GM23338 (cell line): ENCODE data around the gene FAM43A. TPM values are rescaled to one million over a fixed set of nuclear protein-coding genes. Genes with fewer than 3 reads are reported as not detected.

ENCODE experiments used
- ATAC-seq: fragments of 200-7000 bp; cut with Tn5 transposase; 3 replicates; pipeline ENCODE4 v1.9.1; 2020
- DNase-seq: peaks from one replicate; pipeline ENCODE4 v3.0.0-alpha.2; 2015; ENCODE audit warnings: low spot score
- H2AFZ ChIP-seq: fragments of 200-600 bp; sonication (generic); 2 replicates; pipeline ENCODE4 v1.8.0; 2016; ENCODE audit warnings: antibody characterized with exemption, mild to moderate bottlenecking, moderate library complexity
- H3F3A ChIP-seq: fragments of 200-600 bp; sonication (generic); replicated peaks from 2 replicates; pipeline ENCODE4 v1.8.0; 2017; ENCODE audit warnings: antibody characterized with exemption, mixed run types, low read depth
- H3K27ac ChIP-seq: fragments of 200-600 bp; sonication (generic); 2 replicates; pipeline ENCODE4 v1.6.1; 2016; ENCODE audit warnings: low read depth
- H3K27me3 ChIP-seq: fragments of 200-600 bp; sonication (generic); 2 replicates; pipeline ENCODE4 v1.8.0; 2016; ENCODE audit warnings: mild to moderate bottlenecking, mixed run types, moderate library complexity; ENCODE audit not compliant: insufficient read depth
- H3K36me3 ChIP-seq: fragments of 200-600 bp; sonication (generic); 2 replicates; pipeline ENCODE4 v1.8.0; 2016; ENCODE audit warnings: mild to moderate bottlenecking; ENCODE audit not compliant: insufficient read depth
- H3K4me1 ChIP-seq: fragments of 200-600 bp; sonication (generic); 2 replicates; pipeline ENCODE4 v1.8.0; 2016; ENCODE audit warnings: mild to moderate bottlenecking, moderate library complexity; ENCODE audit not compliant: insufficient read depth
- H3K4me2 ChIP-seq: fragments of 200-600 bp; sonication (generic); 2 replicates; pipeline ENCODE4 v1.7.1; 2017; ENCODE audit warnings: mixed run types
- H3K4me3 ChIP-seq: fragments of 200-600 bp; sonication (generic); 2 replicates; pipeline ENCODE4 v1.6.1; 2016; ENCODE audit warnings: mixed run types
- H3K79me2 ChIP-seq: fragments of 200-600 bp; sonication (generic); replicated peaks from 2 replicates; pipeline ENCODE4 v1.8.0; 2017; ENCODE audit warnings: mild to moderate bottlenecking; ENCODE audit not compliant: insufficient read depth
- H3K9me2 ChIP-seq: fragments of 200-600 bp; sonication (generic); 2 replicates; pipeline ENCODE4 v1.8.0; 2017; ENCODE audit not compliant: insufficient read depth
- H4K20me1 ChIP-seq: fragments of 200-600 bp; sonication (generic); replicated peaks from 2 replicates; pipeline ENCODE4 v1.8.0; 2017; ENCODE audit warnings: mild to moderate bottlenecking; ENCODE audit not compliant: insufficient read depth
- H3K27ac Mint-ChIP-seq: 2 replicates; pipeline ENCODE4 v1.8.0; 2020; ENCODE audit warnings: inconsistent platforms, mild to moderate bottlenecking, moderate library complexity, mixed read lengths
- H3K27me3 Mint-ChIP-seq: 3 replicates; pipeline ENCODE4 v1.8.0; 2022; ENCODE audit warnings: low read depth, mild to moderate bottlenecking, moderate library complexity, mixed read lengths, inconsistent platforms; ENCODE audit not compliant: insufficient read depth, poor library complexity
- H3K36me3 Mint-ChIP-seq: 3 replicates; pipeline ENCODE4 v1.8.0; 2021; ENCODE audit warnings: low read depth, mild to moderate bottlenecking, inconsistent platforms, moderate library complexity, mixed read lengths
- H3K4me1 Mint-ChIP-seq: 3 replicates; pipeline ENCODE4 v1.8.0; 2020; ENCODE audit warnings: mild to moderate bottlenecking, inconsistent platforms, mixed read lengths
- H3K4me3 Mint-ChIP-seq: 3 replicates; pipeline ENCODE4 v1.8.0; 2021; ENCODE audit warnings: moderate library complexity, mild to moderate bottlenecking, inconsistent platforms, mixed read lengths
- H3K9me3 Mint-ChIP-seq: 3 replicates; pipeline ENCODE4 v1.8.0; 2020; ENCODE audit warnings: moderate library complexity, mild to moderate bottlenecking, inconsistent platforms, mixed read lengths
- CREB1 ChIP-seq: fragments of 250-450 bp; sonication (Bioruptor Pico); IDR thresholded peaks from 2 replicates; pipeline ENCODE4 v1.5.0; 2020; ENCODE audit warnings: low read depth, mild to moderate bottlenecking, moderate library complexity
- JUNB ChIP-seq: IDR thresholded peaks from one replicate; pipeline ENCODE4 v1.6.1; 2016; ENCODE audit warnings: antibody characterized with exemption; ENCODE audit not compliant: unreplicated experiment
- NANOG ChIP-seq: IDR thresholded peaks from 2 replicates; pipeline ENCODE4 v1.6.1; 2016; ENCODE audit warnings: antibody characterized with exemption, borderline replicate concordance
- STAT1 ChIP-seq: IDR thresholded peaks from one replicate; pipeline ENCODE4 v1.6.1; 2016; ENCODE audit warnings: antibody characterized with exemption; ENCODE audit not compliant: unreplicated experiment
- ZNF114 ChIP-seq: fragments of 250-450 bp; sonication (Bioruptor Pico); IDR thresholded peaks from 2 replicates; pipeline ENCODE4 v1.5.0; 2020; ENCODE audit warnings: mild to moderate bottlenecking, moderate library complexity
- ZNF331 ChIP-seq: fragments of 250-450 bp; sonication (Bioruptor Pico); IDR thresholded peaks from 2 replicates; pipeline ENCODE4 v1.5.0; 2020; ENCODE audit warnings: low read depth, mild to moderate bottlenecking, moderate library complexity
- polyA plus RNA-seq: library from polyadenylated mRNA; unstranded; fragments of >200 nt; fragmentation: Nextera tagmentation; extraction: Ambion mirVana; gene quantifications from 2 replicates; pipeline ENCODE4 v1.2.1, GENCODE V29; 2016
- total RNA-seq: library from RNA; depleted of rRNA; stranded (reverse); fragments of >200 nt; shearing (Covaris generic); gene quantifications from 2 replicates; pipeline ENCODE4 v1.2.3, GENCODE V29; 2014
- TF ChIP-seq, protein P1 (sequence below), 2 experiments: fragments of 200-600 bp in 1 of 2; sonication (generic) in 1 of 2; conservative IDR thresholded peaks; 2 replicates each; pipeline versions ENCODE4 v1.5.1 to v1.6.1; 2016 to 2017; ENCODE audit warnings: antibody characterized with exemption in 2 of 2, low read depth in 2 of 2, mild to moderate bottlenecking in 2 of 2, moderate library complexity in 1 of 2
- TF ChIP-seq, protein P2 (sequence below): fragments of 250-450 bp; sonication (Bioruptor Pico); IDR thresholded peaks from 2 replicates; pipeline ENCODE4 v1.5.0; 2020; ENCODE audit warnings: mild to moderate bottlenecking, moderate library complexity
- TF ChIP-seq, protein P3 (sequence below): IDR thresholded peaks from 2 replicates; pipeline ENCODE4 v1.6.1; 2016; ENCODE audit warnings: antibody characterized with exemption

Gene FAM43A
- total and polyA plus RNA-seq, 2 experiments from 2014 or later: 2.4 to 6.4 TPM

DNA sequence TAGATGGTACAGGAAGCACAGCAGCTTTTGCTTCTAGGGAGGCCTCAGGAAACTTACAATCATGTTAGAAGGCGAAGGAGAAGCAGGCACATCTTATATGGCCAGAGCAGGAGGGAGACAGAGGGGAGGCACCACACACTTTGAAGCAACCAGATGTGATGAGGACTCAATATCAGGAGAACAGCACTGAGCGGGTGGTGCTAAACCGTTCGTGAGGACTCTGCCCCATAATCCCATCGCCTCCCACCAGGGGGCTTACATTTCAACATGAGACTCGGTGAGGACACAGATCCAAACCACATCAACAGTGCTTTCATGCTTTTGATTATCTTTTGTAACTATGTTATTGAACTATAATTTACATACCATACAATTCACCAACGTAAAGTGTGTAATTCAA lies 44.9 kb upstream of the FAM43A start:
- Histone ChIP-seq H3F3A (no peaks in the 10 kb centered on the region), H2AFZ (no peak overlapping the region), H3K79me2 (no peaks in the 10 kb centered on the region), H3K27ac (no peak overlapping the region), H3K9me2 (no peaks in the 10 kb centered on the region), H3K4me1 (no peaks in the 10 kb centered on the region), H3K4me2 (no peak overlapping the region), H3K36me3 (peaks cover 17% of the 10 kb centered on the region), H3K4me3 (no peak overlapping the region), H3K27me3 (no peaks in the 10 kb centered on the region), H4K20me1 (peaks cover 3% of the 10 kb centered on the region)
- H3K4me3 Mint-ChIP-seq: no peak overlapping the region
- peak; percentile 71 for DNase-seq
- ATAC-seq: peak; percentile 55
- no peaks in the 10 kb centered on the region; the same call in 2 of the 3 replicates for H3K4me1 Mint-ChIP-seq
- no peaks in the 10 kb centered on the region for H3K27me3 Mint-ChIP-seq
- no peak overlapping the region for H3K27ac Mint-ChIP-seq
- TF ChIP-seq, protein P1, sequence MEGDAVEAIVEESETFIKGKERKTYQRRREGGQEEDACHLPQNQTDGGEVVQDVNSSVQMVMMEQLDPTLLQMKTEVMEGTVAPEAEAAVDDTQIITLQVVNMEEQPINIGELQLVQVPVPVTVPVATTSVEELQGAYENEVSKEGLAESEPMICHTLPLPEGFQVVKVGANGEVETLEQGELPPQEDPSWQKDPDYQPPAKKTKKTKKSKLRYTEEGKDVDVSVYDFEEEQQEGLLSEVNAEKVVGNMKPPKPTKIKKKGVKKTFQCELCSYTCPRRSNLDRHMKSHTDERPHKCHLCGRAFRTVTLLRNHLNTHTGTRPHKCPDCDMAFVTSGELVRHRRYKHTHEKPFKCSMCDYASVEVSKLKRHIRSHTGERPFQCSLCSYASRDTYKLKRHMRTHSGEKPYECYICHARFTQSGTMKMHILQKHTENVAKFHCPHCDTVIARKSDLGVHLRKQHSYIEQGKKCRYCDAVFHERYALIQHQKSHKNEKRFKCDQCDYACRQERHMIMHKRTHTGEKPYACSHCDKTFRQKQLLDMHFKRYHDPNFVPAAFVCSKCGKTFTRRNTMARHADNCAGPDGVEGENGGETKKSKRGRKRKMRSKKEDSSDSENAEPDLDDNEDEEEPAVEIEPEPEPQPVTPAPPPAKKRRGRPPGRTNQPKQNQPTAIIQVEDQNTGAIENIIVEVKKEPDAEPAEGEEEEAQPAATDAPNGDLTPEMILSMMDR (conservative IDR thresholded peaks at IDR 0.05; ENCODE audit: low read depth in 2 of 2): peak; percentile 43 to 48
- TF ChIP-seq ZNF114 (CRISPR knock-in tag) (no peak), STAT1 (no peak), ZNF331 (CRISPR knock-in tag) (no peak), JUNB (no peak), CREB1 (CRISPR knock-in tag) (no peak), NANOG (no peak)
- TF ChIP-seq, protein P2, sequence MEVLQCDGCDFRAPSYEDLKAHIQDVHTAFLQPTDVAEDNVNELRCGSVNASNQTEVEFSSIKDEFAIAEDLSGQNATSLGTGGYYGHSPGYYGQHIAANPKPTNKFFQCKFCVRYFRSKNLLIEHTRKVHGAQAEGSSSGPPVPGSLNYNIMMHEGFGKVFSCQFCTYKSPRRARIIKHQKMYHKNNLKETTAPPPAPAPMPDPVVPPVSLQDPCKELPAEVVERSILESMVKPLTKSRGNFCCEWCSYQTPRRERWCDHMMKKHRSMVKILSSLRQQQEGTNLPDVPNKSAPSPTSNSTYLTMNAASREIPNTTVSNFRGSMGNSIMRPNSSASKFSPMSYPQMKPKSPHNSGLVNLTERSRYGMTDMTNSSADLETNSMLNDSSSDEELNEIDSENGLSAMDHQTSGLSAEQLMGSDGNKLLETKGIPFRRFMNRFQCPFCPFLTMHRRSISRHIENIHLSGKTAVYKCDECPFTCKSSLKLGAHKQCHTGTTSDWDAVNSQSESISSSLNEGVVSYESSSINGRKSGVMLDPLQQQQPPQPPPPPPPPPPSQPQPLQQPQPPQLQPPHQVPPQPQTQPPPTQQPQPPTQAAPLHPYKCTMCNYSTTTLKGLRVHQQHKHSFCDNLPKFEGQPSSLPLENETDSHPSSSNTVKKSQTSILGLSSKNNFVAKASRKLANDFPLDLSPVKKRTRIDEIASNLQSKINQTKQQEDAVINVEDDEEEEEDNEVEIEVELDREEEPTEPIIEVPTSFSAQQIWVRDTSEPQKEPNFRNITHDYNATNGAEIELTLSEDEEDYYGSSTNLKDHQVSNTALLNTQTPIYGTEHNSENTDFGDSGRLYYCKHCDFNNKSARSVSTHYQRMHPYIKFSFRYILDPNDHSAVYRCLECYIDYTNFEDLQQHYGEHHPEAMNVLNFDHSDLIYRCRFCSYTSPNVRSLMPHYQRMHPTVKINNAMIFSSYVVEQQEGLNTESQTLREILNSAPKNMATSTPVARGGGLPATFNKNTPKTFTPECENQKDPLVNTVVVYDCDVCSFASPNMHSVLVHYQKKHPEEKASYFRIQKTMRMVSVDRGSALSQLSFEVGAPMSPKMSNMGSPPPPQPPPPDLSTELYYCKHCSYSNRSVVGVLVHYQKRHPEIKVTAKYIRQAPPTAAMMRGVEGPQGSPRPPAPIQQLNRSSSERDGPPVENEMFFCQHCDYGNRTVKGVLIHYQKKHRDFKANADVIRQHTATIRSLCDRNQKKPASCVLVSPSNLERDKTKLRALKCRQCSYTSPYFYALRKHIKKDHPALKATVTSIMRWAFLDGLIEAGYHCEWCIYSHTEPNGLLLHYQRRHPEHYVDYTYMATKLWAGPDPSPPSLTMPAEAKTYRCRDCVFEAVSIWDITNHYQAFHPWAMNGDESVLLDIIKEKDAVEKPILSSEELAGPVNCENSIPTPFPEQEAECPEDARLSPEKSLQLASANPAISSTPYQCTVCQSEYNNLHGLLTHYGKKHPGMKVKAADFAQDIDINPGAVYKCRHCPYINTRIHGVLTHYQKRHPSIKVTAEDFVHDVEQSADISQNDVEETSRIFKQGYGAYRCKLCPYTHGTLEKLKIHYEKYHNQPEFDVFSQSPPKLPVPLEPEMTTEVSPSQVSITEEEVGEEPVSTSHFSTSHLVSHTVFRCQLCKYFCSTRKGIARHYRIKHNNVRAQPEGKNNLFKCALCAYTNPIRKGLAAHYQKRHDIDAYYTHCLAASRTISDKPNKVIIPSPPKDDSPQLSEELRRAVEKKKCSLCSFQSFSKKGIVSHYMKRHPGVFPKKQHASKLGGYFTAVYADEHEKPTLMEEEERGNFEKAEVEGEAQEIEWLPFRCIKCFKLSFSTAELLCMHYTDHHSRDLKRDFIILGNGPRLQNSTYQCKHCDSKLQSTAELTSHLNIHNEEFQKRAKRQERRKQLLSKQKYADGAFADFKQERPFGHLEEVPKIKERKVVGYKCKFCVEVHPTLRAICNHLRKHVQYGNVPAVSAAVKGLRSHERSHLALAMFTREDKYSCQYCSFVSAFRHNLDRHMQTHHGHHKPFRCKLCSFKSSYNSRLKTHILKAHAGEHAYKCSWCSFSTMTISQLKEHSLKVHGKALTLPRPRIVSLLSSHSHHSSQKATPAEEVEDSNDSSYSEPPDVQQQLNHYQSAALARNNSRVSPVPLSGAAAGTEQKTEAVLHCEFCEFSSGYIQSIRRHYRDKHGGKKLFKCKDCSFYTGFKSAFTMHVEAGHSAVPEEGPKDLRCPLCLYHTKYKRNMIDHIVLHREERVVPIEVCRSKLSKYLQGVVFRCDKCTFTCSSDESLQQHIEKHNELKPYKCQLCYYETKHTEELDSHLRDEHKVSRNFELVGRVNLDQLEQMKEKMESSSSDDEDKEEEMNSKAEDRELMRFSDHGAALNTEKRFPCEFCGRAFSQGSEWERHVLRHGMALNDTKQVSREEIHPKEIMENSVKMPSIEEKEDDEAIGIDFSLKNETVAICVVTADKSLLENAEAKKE (CRISPR knock-in tag): no peak
- TF ChIP-seq, protein P3, sequence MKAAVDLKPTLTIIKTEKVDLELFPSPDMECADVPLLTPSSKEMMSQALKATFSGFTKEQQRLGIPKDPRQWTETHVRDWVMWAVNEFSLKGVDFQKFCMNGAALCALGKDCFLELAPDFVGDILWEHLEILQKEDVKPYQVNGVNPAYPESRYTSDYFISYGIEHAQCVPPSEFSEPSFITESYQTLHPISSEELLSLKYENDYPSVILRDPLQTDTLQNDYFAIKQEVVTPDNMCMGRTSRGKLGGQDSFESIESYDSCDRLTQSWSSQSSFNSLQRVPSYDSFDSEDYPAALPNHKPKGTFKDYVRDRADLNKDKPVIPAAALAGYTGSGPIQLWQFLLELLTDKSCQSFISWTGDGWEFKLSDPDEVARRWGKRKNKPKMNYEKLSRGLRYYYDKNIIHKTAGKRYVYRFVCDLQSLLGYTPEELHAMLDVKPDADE: no peak
- H3K36me3 Mint-ChIP-seq: peaks cover 52% of the 10 kb centered on the region
- H3K9me3 Mint-ChIP-seq: no peaks in the 10 kb centered on the region; the same call in 2 of the 3 replicates
